ENCODE measurements around the gene IKZF4. TPM values are rescaled to one million over a fixed set of nuclear protein-coding genes. Genes with fewer than 3 reads are reported as not detected.
"Not testable (repeated sequence)": the region's sequence is repeated elsewhere in the genome, so short reads cannot be mapped to it uniquely, and the experiment has no call there.

The IKZF4 gene
- total RNA-seq, 1 donor, result 2.5 TPM

GRCh38 chr12:56046027-56046780, 25.4 kb downstream of the IKZF4 start:
- H2AFZ ChIP-seq (ENCODE audit: low read length), result no peak overlapping the region
- no peak for DNase-seq (ENCODE audit: insufficient read length, low spot score, missing footprints)
- H3K79me2 ChIP-seq (ENCODE audit: insufficient read depth, low read length), result peaks cover 21% of the 10 kb centered on the region
- H3K9me3 ChIP-seq (ENCODE audit: low read depth, low read length), result no peaks in the 10 kb centered on the region
- peak overlapping the region; percentile 50 for H3K27ac ChIP-seq (ENCODE audit: low read depth, low read length)
- peaks cover 20% of the 10 kb centered on the region for H3K4me1 ChIP-seq (ENCODE audit: insufficient read depth, low read length)
- H3K36me3 ChIP-seq (ENCODE audit: insufficient read depth, low read length), result peaks cover 37% of the 10 kb centered on the region
- TF ChIP-seq CTCF (IDR thresholded peaks at IDR 0.05; ENCODE audit: extremely low read depth, low read depth, low read length), result no peak
- peaks cover 19% of the 10 kb centered on the region for H4K20me1 ChIP-seq (ENCODE audit: insufficient read depth, low read length)
- no peak overlapping the region for H3K4me2 ChIP-seq (ENCODE audit: insufficient read depth, low read length)
- no peaks in the 10 kb centered on the region for H3K27me3 ChIP-seq (ENCODE audit: insufficient read depth, low read length)
- H3K4me3 ChIP-seq (ENCODE audit: insufficient read depth, low read length), result no peak overlapping the region

GRCh38 chr12:56053407-56053893, 32.6 kb downstream of the IKZF4 start:
- Histone ChIP-seq H2AFZ (ENCODE audit: low read length) (no peak overlapping the region), H3K36me3 (ENCODE audit: insufficient read depth, low read length) (no peaks in the 10 kb centered on the region)
- DNase-seq (ENCODE audit: insufficient read length, low spot score, missing footprints), result no peak

GRCh38 chr12:56059964-56060363, 39.1 kb downstream of the IKZF4 start:
- H3K4me3 ChIP-seq (ENCODE audit: insufficient read depth, low read length); H3K4me2 ChIP-seq (ENCODE audit: insufficient read depth, low read length); H2AFZ ChIP-seq (ENCODE audit: low read length); H3K4me1 ChIP-seq (ENCODE audit: insufficient read depth, low read length); H3K36me3 ChIP-seq (ENCODE audit: insufficient read depth, low read length); H3K9me3 ChIP-seq (ENCODE audit: low read depth, low read length); H4K20me1 ChIP-seq (ENCODE audit: insufficient read depth, low read length); H3K27me3 ChIP-seq (ENCODE audit: insufficient read depth, low read length); H3K79me2 ChIP-seq (ENCODE audit: insufficient read depth, low read length): not testable (repeated sequence)
- peak; percentile 82 for DNase-seq (ENCODE audit: insufficient read length, low spot score, missing footprints)
- H3K27ac ChIP-seq (ENCODE audit: low read depth, low read length), result peak overlapping the region; percentile 23

More at GRCh38 chr12:56053407-56053893, 32.6 kb downstream of the IKZF4 start:
- Histone ChIP-seq H3K27me3 (ENCODE audit: insufficient read depth, low read length) (no peaks in the 10 kb centered on the region), H3K4me3 (ENCODE audit: insufficient read depth, low read length) (no peak overlapping the region), H3K79me2 (ENCODE audit: insufficient read depth, low read length) (no peaks in the 10 kb centered on the region), H4K20me1 (ENCODE audit: insufficient read depth, low read length) (no peaks in the 10 kb centered on the region), H3K4me2 (ENCODE audit: insufficient read depth, low read length) (no peak overlapping the region), H3K27ac (ENCODE audit: low read depth, low read length) (no peak overlapping the region), H3K4me1 (ENCODE audit: insufficient read depth, low read length) (peaks cover 3% of the 10 kb centered on the region), H3K9me3 (ENCODE audit: low read depth, low read length) (no peaks in the 10 kb centered on the region)
- TF ChIP-seq CTCF (IDR thresholded peaks at IDR 0.05; ENCODE audit: extremely low read depth, low read depth, low read length), result no peak

GRCh38 chr12:56061982-56062381, 41.1 kb downstream of the IKZF4 start:
- H3K4me2 ChIP-seq (ENCODE audit: insufficient read depth, low read length), result no peak overlapping the region
- no peak for TF ChIP-seq CTCF (IDR thresholded peaks at IDR 0.05; ENCODE audit: extremely low read depth, low read depth, low read length)
- peaks cover 7% of the 10 kb centered on the region for H3K4me1 ChIP-seq (ENCODE audit: insufficient read depth, low read length)

More at GRCh38 chr12:56061982-56062381, 41.1 kb downstream of the IKZF4 start:
- Histone ChIP-seq H3K9me3 (ENCODE audit: low read depth, low read length) (no peaks in the 10 kb centered on the region), H3K4me3 (ENCODE audit: insufficient read depth, low read length) (no peak overlapping the region), H3K79me2 (ENCODE audit: insufficient read depth, low read length) (no peaks in the 10 kb centered on the region), H2AFZ (ENCODE audit: low read length) (no peak overlapping the region), H3K27me3 (ENCODE audit: insufficient read depth, low read length) (no peaks in the 10 kb centered on the region), H3K27ac (ENCODE audit: low read depth, low read length) (no peak overlapping the region), H4K20me1 (ENCODE audit: insufficient read depth, low read length) (no peaks in the 10 kb centered on the region), H3K36me3 (ENCODE audit: insufficient read depth, low read length) (no peaks in the 10 kb centered on the region)
- DNase-seq (ENCODE audit: insufficient read length, low spot score, missing footprints), result no peak

Measured in osteoblast (primary cell).